SH-SY5Y (cell line): Measurements from ENCODE around the gene RALBP1.

ENCODE experiments used
- GATA2 ChIP-seq: IDR thresholded peaks from 2 replicates; pipeline ENCODE4 v1.6.1; 2011; ENCODE audit warnings: mild to moderate bottlenecking, low read depth, low read length
- GATA3 ChIP-seq: IDR thresholded peaks from 2 replicates; pipeline ENCODE4 v1.6.1; 2011; ENCODE audit warnings: low read depth, mild to moderate bottlenecking, low read length, moderate library complexity

GRCh38 chr18:9447334-9447733 is 28.0 kb upstream of the RALBP1 start:
- TF ChIP-seq GATA3: no peak
- no peak for TF ChIP-seq GATA2
